ENCODE results near the gene TESPA1. TPM values are rescaled to one million over a fixed set of nuclear protein-coding genes. Genes with fewer than 3 reads are reported as not detected.

Gene TESPA1
- total RNA-seq, 1 donor from 2014 or later, result not detected

DNA sequence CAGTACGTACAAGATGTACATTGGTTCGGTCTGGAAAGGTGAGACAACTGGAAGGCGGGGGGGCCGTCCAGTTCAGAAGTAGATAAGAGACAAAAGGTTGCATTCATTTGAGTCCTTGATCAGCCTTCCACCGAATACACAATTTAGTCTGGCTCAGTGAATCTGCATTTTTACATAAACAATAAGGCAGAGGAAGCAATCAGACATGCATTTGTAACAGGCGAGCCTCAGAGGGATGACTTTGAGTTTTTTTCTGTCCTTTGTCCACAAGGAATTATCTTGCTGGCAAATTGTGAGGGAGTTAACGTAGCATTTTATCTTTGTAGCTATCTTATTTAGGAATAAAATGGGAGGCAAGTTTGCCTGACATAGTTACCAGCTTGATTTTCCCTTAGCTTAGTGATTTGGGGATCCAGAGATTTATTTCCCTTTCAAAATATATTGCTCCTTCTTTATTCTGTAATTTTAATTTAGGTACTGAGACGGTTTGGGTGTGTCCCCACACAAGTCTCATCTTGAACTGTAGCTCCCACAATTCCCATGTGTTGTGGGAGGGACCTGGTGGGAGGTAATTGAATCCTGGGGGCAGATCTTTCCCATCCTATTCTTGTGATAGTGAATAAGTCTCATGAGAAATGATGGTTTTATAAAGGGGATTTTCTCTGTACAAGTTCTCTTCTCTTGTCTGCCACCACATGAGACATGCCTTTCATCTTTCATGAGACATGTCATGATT lies 59.4 kb downstream of the TESPA1 start:
- H3K36me3 ChIP-seq (ENCODE audit: control insufficient read depth, insufficient read depth, low read length), result no peaks in the 10 kb centered on the region
- no peak for DNase-seq (ENCODE audit: low read depth)
- TF ChIP-seq, protein P1, sequence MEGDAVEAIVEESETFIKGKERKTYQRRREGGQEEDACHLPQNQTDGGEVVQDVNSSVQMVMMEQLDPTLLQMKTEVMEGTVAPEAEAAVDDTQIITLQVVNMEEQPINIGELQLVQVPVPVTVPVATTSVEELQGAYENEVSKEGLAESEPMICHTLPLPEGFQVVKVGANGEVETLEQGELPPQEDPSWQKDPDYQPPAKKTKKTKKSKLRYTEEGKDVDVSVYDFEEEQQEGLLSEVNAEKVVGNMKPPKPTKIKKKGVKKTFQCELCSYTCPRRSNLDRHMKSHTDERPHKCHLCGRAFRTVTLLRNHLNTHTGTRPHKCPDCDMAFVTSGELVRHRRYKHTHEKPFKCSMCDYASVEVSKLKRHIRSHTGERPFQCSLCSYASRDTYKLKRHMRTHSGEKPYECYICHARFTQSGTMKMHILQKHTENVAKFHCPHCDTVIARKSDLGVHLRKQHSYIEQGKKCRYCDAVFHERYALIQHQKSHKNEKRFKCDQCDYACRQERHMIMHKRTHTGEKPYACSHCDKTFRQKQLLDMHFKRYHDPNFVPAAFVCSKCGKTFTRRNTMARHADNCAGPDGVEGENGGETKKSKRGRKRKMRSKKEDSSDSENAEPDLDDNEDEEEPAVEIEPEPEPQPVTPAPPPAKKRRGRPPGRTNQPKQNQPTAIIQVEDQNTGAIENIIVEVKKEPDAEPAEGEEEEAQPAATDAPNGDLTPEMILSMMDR (IDR thresholded peaks at IDR 0.05; ENCODE audit: insufficient read depth, low read length, poor library complexity, severe bottlenecking), result no peak
- H3K27me3 ChIP-seq (ENCODE audit: control insufficient read depth, insufficient read depth, low read length), result no peaks in the 10 kb centered on the region
- no peak overlapping the region for H3K4me3 ChIP-seq (ENCODE audit: low read depth, low read length)

DNA sequence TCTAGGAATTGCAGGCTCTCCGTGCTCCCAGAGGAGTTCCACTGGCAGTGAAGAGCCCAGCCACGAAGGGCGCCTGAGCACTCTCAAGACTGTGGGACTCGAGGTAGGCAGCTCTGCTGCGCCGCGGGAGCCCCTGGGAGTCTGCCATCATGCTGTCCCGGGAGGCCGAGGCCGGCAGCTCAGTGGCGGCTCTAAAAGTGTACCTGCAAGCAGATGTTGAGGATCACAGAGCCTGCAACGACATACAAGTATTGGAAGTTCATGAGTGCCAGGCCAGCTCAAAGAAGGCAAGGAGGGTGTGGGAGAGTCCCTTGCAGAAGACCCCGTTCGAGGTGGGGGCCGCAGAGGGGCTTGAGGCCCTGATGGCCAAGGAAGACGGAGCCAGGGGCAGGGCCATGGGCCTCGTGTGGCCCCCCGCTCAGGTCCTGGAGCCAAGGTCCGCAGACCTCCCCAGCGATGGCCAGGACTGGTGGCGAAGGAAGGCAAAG lies 67.5 kb downstream of the TESPA1 start:
- H3K27me3 ChIP-seq (ENCODE audit: control insufficient read depth, insufficient read depth, low read length), result no peaks in the 10 kb centered on the region
- H3K4me3 ChIP-seq (ENCODE audit: low read depth, low read length), result no peak overlapping the region
- TF ChIP-seq, protein P1 (IDR thresholded peaks at IDR 0.05; ENCODE audit: insufficient read depth, low read length, poor library complexity, severe bottlenecking), result no peak
- DNase-seq (ENCODE audit: low read depth), result no peak
- no peaks in the 10 kb centered on the region for H3K36me3 ChIP-seq (ENCODE audit: control insufficient read depth, insufficient read depth, low read length)

Other genes with a start within 250 kb of the TESPA1 start
- not detected in 2 replicates for gene MUCL1, start 130.2 kb downstream of the TESPA1 start, total RNA-seq
- gene NEUROD4, start 35.2 kb upstream of the TESPA1 start, total RNA-seq, result not detected in 2 replicates
- not detected in 2 replicates for gene OR9K2, start 141.6 kb upstream of the TESPA1 start, total RNA-seq
- gene OR10A7, start 236.3 kb upstream of the TESPA1 start, total RNA-seq, result not detected in 2 replicates